SKM-1 treated with dmso at 0.1 percent for 144 hours (cell line): ENCODE measurements around the gene SZT2.
"Not testable (repeated sequence)": the region's sequence is repeated elsewhere in the genome, so short reads cannot be mapped to it uniquely, and the experiment has no call there.

Experiments
- DNase-seq: peaks from one replicate; lab custom pipeline; 2025; ENCODE audit not compliant: unreplicated experiment; lab: John Stamatoyannopoulos, UW

Gene SZT2

DNA sequence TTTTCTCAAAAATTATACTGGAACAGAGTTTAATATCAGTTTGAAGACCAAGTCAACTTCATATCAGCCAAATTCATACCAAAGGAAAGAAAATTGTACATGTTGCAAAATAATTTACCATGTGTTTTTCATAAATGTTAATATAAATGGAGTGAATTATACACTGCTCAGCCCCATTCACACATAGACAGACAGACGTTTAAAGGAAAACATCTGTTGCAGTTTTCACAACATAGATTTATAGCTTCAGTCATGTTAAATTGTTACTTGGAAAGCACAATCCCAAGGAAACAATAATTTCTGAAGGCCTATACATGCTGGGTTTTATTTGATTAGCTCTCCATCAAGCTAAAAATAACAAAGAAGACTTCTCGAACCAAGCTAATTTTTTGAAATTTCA lies 91.8 kb downstream of the SZT2 start:
- DNase-seq = no peak

DNA sequence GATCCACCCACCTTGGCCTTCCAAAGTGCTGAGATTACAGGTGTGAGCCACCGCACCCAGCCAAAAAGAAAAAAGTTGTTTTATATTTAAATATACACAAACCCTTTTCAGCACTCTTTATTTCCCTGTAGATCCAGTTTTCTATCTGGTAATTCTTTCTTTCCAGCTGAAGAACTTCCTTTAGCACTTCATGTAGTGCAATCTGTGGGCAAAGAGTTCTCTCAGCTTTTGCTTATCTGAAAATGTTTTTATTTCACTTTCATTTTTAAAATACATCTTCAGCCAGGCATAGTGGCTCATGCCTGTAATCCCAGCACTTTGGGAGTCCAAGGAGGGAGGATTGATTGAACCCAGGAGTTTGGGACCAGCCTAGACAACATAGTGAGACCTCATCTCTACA lies 92.5 kb downstream of the SZT2 start:
- no peak for DNase-seq

DNA sequence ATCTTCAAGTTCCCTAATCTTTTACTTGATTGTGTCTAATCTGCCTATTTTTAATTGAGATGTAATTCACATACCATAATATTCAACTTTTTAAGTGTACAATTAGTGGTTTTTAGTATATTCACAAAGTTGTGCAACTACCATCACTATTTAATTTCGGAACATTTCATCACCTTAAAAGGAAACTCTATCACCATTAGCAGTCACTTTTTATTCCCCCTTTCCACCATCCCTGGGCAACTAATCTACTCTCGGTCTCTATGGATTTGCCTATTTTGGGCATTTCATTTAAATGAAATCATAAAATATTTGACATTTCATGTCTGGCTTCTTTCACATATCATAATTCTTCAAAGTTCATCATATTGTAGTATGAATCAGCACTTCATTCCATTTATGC lies 94.7 kb downstream of the SZT2 start:
- no peak for DNase-seq

DNA sequence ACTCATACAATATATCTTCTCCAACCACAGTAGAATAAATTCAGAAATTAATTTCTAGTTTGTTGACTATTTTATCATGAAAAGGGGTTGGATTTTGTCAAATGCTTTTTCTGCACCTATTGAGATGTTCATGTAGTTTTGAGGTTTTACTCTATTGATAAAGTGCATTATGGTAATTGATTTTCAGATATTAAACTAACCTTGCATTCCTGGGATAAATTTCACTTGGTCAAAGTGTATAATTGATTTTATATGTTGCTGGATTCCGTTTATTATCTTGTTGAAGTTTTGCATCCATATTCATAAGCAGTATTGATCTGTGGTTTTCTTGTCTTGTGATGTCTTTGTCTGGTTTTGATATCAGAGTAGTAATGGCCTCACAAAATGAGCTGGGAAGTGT lies 98.5 kb downstream of the SZT2 start:
- no peak for DNase-seq

DNA sequence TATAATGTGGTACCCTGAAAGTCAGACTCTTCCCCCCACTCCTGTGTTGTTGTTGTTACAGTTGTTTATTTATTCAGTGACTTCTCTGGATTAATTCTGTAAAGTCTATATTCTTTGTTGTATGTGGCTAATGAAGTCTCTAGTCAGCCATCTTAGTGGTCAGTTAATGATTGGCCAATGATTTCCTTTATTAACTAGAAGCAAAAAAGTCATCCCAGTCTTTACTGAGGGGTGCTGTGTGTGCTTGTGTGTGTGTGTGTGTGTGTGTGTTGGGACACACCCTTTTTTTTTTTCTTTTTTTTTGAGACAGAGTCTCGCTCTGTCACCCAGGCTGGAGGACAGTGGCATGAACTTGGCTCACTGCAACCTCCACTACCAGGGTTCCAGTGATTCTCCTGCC lies 101.4 kb downstream of the SZT2 start:
- DNase-seq = no peak

DNA sequence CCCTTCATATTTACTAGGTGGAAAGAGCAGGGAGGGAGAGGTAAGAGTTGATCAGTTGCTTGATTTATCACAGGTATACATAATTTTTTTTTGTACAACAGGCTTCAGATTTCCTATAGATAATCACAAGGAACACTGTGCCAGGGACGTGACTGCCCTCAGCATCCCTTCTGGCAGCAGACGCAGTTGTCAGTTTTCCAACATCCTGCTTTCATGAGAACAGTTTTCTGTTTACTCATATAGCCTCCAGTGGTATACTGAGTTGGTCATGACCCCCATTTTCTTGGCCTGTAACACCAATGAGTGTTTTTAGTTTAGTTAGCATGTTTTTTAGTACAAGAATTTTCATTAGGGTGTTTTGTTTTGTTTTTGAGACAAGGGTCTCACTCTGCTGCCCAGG lies 103.1 kb downstream of the SZT2 start:
- DNase-seq = no peak

DNA sequence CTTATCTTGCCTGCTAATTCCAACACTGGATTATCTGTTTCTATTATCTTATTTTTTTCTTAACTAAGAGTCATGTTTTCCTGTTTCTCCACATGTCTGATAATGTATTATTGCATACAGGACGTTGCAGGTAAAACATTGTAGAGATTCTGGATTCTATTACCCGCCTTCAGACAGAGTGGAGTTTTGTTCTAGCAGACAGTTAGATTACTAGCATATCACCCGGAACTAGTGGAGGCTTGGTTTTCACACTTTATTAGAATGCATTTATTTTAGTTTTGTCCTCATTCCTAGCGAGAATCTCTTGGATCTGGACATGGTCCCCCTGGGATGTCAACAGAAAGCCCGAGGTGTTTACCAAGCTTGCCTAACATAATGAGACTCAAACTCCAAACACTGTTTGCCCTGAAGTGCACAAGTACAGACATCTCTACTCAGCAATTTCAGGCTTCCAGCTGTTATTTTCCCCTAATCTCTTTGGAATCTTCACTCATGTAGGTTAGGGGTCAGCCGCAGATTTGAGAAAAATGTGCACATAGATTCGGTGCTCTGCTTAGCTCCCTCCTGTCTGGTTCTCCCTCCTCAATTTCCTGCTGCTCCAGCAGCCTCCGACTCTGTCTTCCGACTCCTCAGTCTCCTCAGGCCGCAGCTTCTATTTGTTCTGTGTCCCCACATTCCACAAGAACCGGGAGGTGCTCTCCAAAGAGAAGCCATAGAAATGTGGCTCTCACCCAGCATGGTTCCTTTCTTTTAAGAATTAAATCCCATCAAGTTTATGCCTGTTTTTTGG lies 104.2 kb downstream of the SZT2 start:
- DNase-seq = no peak

DNA sequence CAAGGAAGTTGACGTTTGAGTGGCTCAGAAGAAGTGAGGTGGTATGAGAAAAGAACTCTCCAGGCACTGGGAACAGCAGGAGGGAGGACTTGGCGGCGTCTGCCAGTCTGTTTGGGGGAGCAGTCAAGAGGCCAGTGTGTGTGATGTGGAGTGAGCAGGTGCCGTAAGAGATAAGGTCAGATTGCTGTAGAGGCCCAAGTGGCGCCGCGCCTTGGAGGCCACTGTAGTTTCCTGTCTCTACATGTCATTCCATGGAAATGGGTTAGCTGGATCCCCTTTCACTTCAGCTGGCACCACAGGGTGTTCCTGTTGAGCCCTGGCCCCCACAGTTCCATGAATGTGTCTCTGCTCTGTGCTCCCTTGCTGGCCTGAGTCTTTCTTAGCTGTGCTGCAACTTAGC lies 105.5 kb downstream of the SZT2 start:
- DNase-seq = no peak

DNA sequence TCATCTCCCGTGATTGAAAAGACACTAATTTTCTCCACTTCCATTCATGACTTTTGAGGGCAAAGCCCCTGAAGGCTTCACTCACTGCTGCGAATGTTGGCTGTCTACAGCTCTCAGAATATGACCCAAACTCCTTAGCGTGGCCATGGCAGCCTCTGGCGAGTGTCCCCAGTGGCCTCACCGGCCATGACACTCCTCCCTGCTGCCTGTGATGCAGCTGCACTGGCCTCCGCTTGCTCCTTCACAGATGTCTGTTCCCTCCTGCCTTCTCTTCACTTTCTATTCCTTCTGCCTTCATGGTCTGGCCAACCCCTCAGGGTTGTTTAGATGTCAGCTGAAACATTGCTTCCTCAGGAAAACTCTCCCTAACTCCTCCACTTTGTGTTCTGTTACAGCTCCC lies 110.2 kb downstream of the SZT2 start:
- no peak for DNase-seq

DNA sequence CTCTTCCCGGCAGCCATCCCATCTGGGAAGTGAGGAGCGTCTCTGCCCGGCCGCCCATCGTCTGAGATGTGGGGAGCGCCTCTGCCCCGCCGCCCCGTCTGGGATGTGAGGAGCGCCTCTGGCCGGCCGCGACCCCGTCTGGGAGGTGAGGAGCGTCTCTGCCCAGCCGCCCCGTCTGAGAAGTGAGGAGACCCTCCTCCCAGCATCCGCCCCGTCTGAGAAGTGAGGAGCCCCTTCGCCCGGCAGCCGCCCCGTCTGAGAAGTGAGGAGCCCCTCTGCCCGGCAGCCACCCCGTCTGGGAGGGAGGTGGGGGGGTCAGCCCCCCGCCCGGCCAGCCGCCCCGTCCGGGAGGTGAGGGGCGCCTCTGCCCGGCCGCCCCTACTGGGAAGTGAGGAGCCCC lies 112.1 kb downstream of the SZT2 start:
- not testable (repeated sequence) for DNase-seq

DNA sequence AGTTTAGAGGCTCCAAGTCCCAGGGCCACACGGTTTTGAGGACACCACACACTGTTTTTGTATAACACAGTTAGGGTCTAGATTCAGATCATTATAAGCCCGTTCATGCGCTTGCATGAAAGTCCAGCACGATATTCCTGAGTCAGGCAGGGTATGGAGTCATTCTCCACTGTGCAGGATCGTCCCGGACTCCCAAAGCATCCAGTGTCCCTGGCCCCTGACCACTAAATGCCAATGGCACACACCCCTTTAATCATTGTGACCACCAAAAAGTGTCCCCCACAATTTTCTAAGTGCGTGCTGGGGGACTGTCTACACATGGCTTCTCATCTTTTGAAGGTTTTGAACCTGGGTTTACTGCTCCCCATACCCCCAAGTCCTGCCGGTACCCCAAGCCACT lies 113.8 kb downstream of the SZT2 start:
- DNase-seq = no peak
